Upper lobe of left lung (tissue), 6 donors: ENCODE data around the gene FAM118A. TPM values are rescaled to one million over a fixed set of nuclear protein-coding genes. Genes with fewer than 3 reads are reported as not detected.

Source experiments
- ATAC-seq, 2 donors: fragments of 200-7000 bp; cut with Tn5 transposase; one replicate each; pipeline ENCODE4 v1.9.1; 2022; ENCODE audit warnings: mild to moderate bottlenecking in 2 of 2, moderate library complexity in 2 of 2; ENCODE audit not compliant: low FRiP score in 2 of 2
- DNase-seq, 2 donors: peaks; one replicate each; pipeline ENCODE4 v3.0.0-alpha.2; 2019 to 2020
- H3K27ac ChIP-seq, 4 donors: fragments of 200-600 bp; sonication (generic); one replicate each; pipeline ENCODE4 v1.5.1; 2016 to 2019
- H3K27me3 ChIP-seq, 4 donors: fragments of 200-600 bp; sonication (generic); one replicate each; pipeline ENCODE4 v1.5.1; 2017 to 2019
- H3K36me3 ChIP-seq, 4 donors: fragments of 200-600 bp; sonication (generic); one replicate each; pipeline ENCODE4 v1.5.1; 2016 to 2019
- H3K4me1 ChIP-seq, 4 donors: fragments of 200-600 bp; sonication (generic); one replicate each; pipeline ENCODE4 v1.5.1; 2018 to 2019
- H3K4me3 ChIP-seq, 4 donors: fragments of 200-600 bp; sonication (generic); one replicate each; pipeline ENCODE4 v1.5.1; 2017 to 2019; ENCODE audit warnings: mild to moderate bottlenecking in 2 of 4, moderate library complexity in 1 of 4
- H3K9me3 ChIP-seq, 4 donors: fragments of 200-600 bp; sonication (generic); one replicate each; pipeline ENCODE4 v1.5.1; 2018 to 2019
- EP300 ChIP-seq, 4 donors: sonication (generic); formaldehyde crosslinking; IDR thresholded peaks; one replicate each; pipeline ENCODE4 v1.5.1; 2017; ENCODE audit warnings: antibody characterized with exemption in 4 of 4, control low read depth in 2 of 4
- POLR2A ChIP-seq, 4 donors: fragments of 450-650 bp; IDR thresholded peaks; one replicate each; pipeline ENCODE4 v1.5.1; 2016 to 2017; ENCODE audit warnings: antibody characterized with exemption in 4 of 4, mild to moderate bottlenecking in 2 of 4
- POLR2AphosphoS5 ChIP-seq, 2 donors: sonication (generic); formaldehyde crosslinking; IDR thresholded peaks; one replicate each; pipeline ENCODE4 v1.5.1; 2017; ENCODE audit warnings: antibody characterized with exemption in 2 of 2
- WGBS, 2 donors: methylation state at CpG; one replicate each; pipeline ENCODE4 v1.1.5; 2017 to 2018; 5-methylcytosine and 5-hydroxymethylcytosine counted together
- total RNA-seq, 6 donors: library from RNA; depleted of rRNA in 4 of 6; stranded (reverse); fragments of >200 nt in 4 of 6; gene quantifications; one replicate each; pipeline versions ENCODE4 v1.1.0 to v1.2.1, GENCODE V29; 2016 to 2021
- TF ChIP-seq, protein P1 (sequence below), 6 experiments: fragments of 450-650 bp in 4 of 6; fragments of 200-600 bp in 2 of 6; sonication (generic) in 2 of 6; IDR thresholded peaks; one replicate each; pipeline ENCODE4 v1.5.1; 2016 to 2019; ENCODE audit warnings: antibody characterized with exemption in 6 of 6
- donor health status: DM: no; HTN: no; CAD: no; lungs with moderate emphysema.
- donor health status: DM: no; HTN: yes; CAD: no; lungs with severe emphysema.

Gene FAM118A
- total RNA-seq, 6 donors from 2014 or later = 9.2 to 161 (median 27.6) TPM

- no peak overlapping the region for H3K27ac ChIP-seq
- H3K4me1 ChIP-seq = peaks cover 0 to 3% (median 0%) of the 10 kb centered on the region in 4 donors
- H3K36me3 ChIP-seq = no peaks in the 10 kb centered on the region
- no peaks in the 10 kb centered on the region for H3K27me3 ChIP-seq
- ATAC-seq (no peak), DNase-seq (no peak)
- H3K9me3 ChIP-seq = no peaks in the 10 kb centered on the region
- no peak overlapping the region for H3K4me3 ChIP-seq
- 83 to 93% methylated on average over 7 to 9 of the region's 9 CpGs for WGBS, 2 donors
- TF ChIP-seq POLR2A (IDR thresholded peaks at IDR 0.05) = no peak
- TF ChIP-seq, protein P1, sequence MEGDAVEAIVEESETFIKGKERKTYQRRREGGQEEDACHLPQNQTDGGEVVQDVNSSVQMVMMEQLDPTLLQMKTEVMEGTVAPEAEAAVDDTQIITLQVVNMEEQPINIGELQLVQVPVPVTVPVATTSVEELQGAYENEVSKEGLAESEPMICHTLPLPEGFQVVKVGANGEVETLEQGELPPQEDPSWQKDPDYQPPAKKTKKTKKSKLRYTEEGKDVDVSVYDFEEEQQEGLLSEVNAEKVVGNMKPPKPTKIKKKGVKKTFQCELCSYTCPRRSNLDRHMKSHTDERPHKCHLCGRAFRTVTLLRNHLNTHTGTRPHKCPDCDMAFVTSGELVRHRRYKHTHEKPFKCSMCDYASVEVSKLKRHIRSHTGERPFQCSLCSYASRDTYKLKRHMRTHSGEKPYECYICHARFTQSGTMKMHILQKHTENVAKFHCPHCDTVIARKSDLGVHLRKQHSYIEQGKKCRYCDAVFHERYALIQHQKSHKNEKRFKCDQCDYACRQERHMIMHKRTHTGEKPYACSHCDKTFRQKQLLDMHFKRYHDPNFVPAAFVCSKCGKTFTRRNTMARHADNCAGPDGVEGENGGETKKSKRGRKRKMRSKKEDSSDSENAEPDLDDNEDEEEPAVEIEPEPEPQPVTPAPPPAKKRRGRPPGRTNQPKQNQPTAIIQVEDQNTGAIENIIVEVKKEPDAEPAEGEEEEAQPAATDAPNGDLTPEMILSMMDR (IDR thresholded peaks at IDR 0.05) = no peak
- no peak for TF ChIP-seq EP300 (IDR thresholded peaks at IDR 0.05)
- no peak for TF ChIP-seq POLR2AphosphoS5 (IDR thresholded peaks at IDR 0.05)
Measured at GRCh38 chr22:45295492-45295891, 14.2 kb upstream of the FAM118A start.

- H3K4me3 ChIP-seq = no peak overlapping the region
- WGBS, 2 donors = 69 to 73% methylated on average over 12 of the region's 13 CpGs
- no peaks in the 10 kb centered on the region for H3K27me3 ChIP-seq
- H3K27ac ChIP-seq = no peak overlapping the region
- TF ChIP-seq POLR2AphosphoS5 (IDR thresholded peaks at IDR 0.05) (no peak), POLR2A (IDR thresholded peaks at IDR 0.05) (no peak), EP300 (IDR thresholded peaks at IDR 0.05) (no peak)
- TF ChIP-seq, protein P1 (IDR thresholded peaks at IDR 0.05) = no peak
- no peaks in the 10 kb centered on the region for H3K36me3 ChIP-seq
- ATAC-seq (no peak), DNase-seq (no peak)
- H3K4me1 ChIP-seq = peaks cover 0 to 3% (median 0%) of the 10 kb centered on the region in 4 donors
- H3K9me3 ChIP-seq = no peaks in the 10 kb centered on the region
Measured at GRCh38 chr22:45296628-45297297, 13.0 kb upstream of the FAM118A start.

DNA sequence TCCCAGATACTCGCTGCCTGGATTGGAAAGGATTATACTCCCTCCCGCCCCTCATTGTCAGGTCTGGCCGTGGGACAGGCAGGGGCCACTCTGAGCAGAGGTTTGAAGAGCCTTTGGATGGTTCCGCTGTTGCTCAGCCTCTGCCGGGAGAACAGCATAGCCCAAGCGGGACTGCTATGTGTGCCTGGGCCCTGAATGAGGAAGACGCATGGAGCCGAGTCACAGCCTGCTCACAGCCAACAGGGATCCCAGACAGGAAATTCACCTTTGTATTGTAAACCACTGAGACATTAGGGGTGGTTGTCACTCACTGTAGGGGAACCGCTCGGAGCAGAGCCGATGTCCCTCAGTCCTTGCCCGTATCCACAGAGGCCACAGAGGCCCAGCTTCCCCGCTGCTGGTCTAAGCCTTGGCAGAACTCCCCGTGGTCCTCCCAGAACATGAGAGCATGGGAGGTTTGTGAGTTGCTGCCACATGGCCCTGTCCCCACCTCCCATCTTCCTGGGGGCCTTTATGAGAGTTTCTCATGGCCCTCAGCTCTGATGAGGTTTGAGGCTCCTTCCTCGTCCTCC is 10.7 kb upstream of the FAM118A start:
- H3K36me3 ChIP-seq = no peaks in the 10 kb centered on the region
- ATAC-seq = no peak
- no peak overlapping the region for H3K27ac ChIP-seq
- no peaks in the 10 kb centered on the region for H3K9me3 ChIP-seq
- no peaks in the 10 kb centered on the region for H3K4me1 ChIP-seq
- H3K27me3 ChIP-seq = no peaks in the 10 kb centered on the region
- TF ChIP-seq, protein P1 (IDR thresholded peaks at IDR 0.05) = no peak
- TF ChIP-seq POLR2A (IDR thresholded peaks at IDR 0.05) = no peak
- WGBS, 2 donors = 79 to 82% methylated on average over 4 to 15 of the region's 15 CpGs
- DNase-seq = no peak
- H3K4me3 ChIP-seq = no peak overlapping the region

DNA sequence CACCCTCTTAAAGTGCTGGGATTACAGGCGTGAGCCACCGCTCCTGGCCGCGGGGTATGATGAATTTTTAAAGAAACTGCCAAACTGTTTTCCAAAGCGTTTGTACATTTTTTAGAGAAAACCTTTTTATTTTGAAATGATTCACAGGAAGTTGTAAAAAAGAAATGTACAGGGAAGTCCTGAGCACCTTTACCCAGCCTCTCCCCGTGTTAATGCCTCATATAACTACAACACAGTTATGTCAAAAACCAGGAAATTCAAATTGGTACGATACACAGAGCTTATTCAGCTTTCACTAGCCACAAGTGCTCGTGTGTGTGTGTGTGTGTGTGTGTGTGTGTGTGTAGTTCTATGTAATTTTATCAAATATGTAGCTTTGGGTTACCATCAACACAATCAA is 7.0 kb upstream of the FAM118A start:
- H3K9me3 ChIP-seq = no peaks in the 10 kb centered on the region
- no peaks in the 10 kb centered on the region for H3K4me1 ChIP-seq
- H3K36me3 ChIP-seq = no peaks in the 10 kb centered on the region
- H3K27ac ChIP-seq = no peak overlapping the region
- no peak overlapping the region for H3K4me3 ChIP-seq
- 71% methylated on average over 8 of the region's 8 CpGs for WGBS, 2 donors
- no peaks in the 10 kb centered on the region for H3K27me3 ChIP-seq
- ATAC-seq = no peak
- no peak for DNase-seq
- TF ChIP-seq POLR2AphosphoS5 (IDR thresholded peaks at IDR 0.05) (no peak), EP300 (IDR thresholded peaks at IDR 0.05) (no peak), POLR2A (IDR thresholded peaks at IDR 0.05) (no peak)
- TF ChIP-seq, protein P1 (IDR thresholded peaks at IDR 0.05) = no peak

GRCh38 chr22:45303181-45303580 is 6.6 kb upstream of the FAM118A start:
- Histone ChIP-seq H3K27me3 (no peaks in the 10 kb centered on the region), H3K4me1 (no peaks in the 10 kb centered on the region), H3K4me3 (no peak overlapping the region), H3K27ac (no peak overlapping the region), H3K36me3 (no peaks in the 10 kb centered on the region), H3K9me3 (no peaks in the 10 kb centered on the region)
- no peak for TF ChIP-seq POLR2A (IDR thresholded peaks at IDR 0.05)
- no peak for TF ChIP-seq EP300 (IDR thresholded peaks at IDR 0.05)
- TF ChIP-seq POLR2AphosphoS5 (IDR thresholded peaks at IDR 0.05) = no peak
- TF ChIP-seq, protein P1 (IDR thresholded peaks at IDR 0.05) = no peak
- WGBS, 2 donors = 77 to 85% methylated on average over 7 of the region's 7 CpGs
- ATAC-seq (no peak), DNase-seq (no peak)
